Activated T-cell treated with anti-CD3 and anti-CD28 coated beads, Interleukin-2, amount 50 U/mL, for 24 hours (primary cell): Measurements from ENCODE around the gene SHBG.
"Not testable (repeated sequence)": the region's sequence is repeated elsewhere in the genome, so short reads cannot be mapped to it uniquely, and the experiment has no call there.

Experiments used
- DNase-seq: peaks from one replicate; pipeline ENCODE4 v3.0.0-alpha.2; 2020
- H3K27ac Mint-ChIP-seq: 2 replicates; pipeline ENCODE4 v1.8.0; 2020; ENCODE audit warnings: mild to moderate bottlenecking, mixed read lengths
- H3K27me3 Mint-ChIP-seq: 2 replicates; pipeline ENCODE4 v1.8.0; 2020; ENCODE audit warnings: mixed read lengths
- H3K36me3 Mint-ChIP-seq: 2 replicates; pipeline ENCODE4 v1.8.0; 2020; ENCODE audit warnings: low read depth, mixed read lengths
- H3K4me1 Mint-ChIP-seq: 2 replicates; pipeline ENCODE4 v1.8.0; 2020; ENCODE audit warnings: low read depth, mixed read lengths
- H3K4me3 Mint-ChIP-seq: 2 replicates; pipeline ENCODE4 v1.8.0; 2020; ENCODE audit warnings: mild to moderate bottlenecking, moderate library complexity, mixed read lengths
- H3K9me3 Mint-ChIP-seq: 2 replicates; pipeline ENCODE4 v1.8.0; 2020; ENCODE audit warnings: mixed read lengths

SHBG gene

DNA sequence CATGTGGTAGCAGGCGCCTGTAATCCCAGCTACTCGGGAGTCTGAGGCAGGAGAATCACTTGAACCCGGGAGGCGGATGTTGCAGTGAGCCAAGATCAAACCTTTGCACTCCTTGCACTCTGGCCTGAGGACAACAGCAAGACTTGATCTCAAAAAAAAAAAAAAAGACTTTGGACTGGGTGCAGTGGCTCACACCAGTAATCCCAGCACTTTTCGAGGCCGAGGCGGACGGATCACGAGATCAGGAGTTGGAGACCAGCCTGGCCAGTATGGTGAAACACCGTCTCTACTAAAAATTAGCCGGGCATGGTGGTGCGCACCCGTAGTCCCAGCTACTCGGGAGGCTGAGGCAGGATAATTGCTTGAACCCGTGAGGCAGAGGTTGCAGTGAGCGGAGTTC, 4.2 kb upstream of the SHBG start:
- H3K4me1 Mint-ChIP-seq = peaks cover 13% of the 10 kb centered on the region
- not testable (repeated sequence) for H3K27me3 Mint-ChIP-seq, H3K36me3 Mint-ChIP-seq, H3K9me3 Mint-ChIP-seq, H3K4me3 Mint-ChIP-seq, DNase-seq, H3K27ac Mint-ChIP-seq

DNA sequence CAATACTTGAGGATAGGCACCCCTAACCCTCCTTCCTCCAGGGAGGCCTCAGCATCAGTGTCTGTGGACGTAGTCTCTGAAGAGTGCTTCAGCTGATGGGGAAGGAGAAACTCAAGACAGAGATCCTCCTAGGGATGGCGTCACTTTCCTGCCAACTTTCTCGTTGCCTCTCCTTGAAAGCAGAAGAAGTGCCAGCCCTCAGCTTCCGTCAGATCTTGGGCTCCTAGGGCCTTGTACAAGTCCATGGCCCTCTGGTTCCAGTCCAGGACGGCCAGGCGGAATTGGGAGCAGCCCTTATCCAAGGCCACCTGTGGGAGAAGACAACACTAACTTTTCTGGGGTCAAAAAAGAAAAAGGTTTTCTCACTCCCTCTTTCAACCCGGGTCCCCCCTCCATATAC, 3.6 kb upstream of the SHBG start:
- Mint-ChIP-seq H3K9me3 (no peaks in the 10 kb centered on the region), H3K36me3 (peaks cover 3% of the 10 kb centered on the region), H3K27ac (no peak overlapping the region), H3K4me3 (peak overlapping the region; percentile 85), H3K27me3 (no peaks in the 10 kb centered on the region), H3K4me1 (peaks cover 13% of the 10 kb centered on the region)
- no peak for DNase-seq

DNA sequence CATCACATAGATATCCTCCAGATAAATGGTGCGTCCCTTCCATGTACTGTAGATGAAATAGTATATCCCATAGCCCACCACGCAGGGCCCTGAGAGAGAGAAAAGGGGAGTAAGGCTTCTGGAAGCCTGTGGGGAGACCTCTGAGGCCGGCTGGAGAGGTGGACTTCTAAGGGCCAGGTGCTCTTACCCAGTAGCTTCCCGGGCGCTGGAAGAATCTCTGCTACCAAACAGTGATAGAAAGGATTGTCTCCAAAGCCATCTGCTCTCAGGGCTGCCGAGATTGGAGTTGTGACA, 3.0 kb upstream of the SHBG start:
- Mint-ChIP-seq H3K9me3 (no peaks in the 10 kb centered on the region), H3K36me3 (peaks cover 3% of the 10 kb centered on the region), H3K4me3 (peak overlapping the region; percentile 85), H3K27ac (peak overlapping the region; percentile 83), H3K4me1 (peaks cover 13% of the 10 kb centered on the region), H3K27me3 (no peaks in the 10 kb centered on the region)
- no peak for DNase-seq

DNA sequence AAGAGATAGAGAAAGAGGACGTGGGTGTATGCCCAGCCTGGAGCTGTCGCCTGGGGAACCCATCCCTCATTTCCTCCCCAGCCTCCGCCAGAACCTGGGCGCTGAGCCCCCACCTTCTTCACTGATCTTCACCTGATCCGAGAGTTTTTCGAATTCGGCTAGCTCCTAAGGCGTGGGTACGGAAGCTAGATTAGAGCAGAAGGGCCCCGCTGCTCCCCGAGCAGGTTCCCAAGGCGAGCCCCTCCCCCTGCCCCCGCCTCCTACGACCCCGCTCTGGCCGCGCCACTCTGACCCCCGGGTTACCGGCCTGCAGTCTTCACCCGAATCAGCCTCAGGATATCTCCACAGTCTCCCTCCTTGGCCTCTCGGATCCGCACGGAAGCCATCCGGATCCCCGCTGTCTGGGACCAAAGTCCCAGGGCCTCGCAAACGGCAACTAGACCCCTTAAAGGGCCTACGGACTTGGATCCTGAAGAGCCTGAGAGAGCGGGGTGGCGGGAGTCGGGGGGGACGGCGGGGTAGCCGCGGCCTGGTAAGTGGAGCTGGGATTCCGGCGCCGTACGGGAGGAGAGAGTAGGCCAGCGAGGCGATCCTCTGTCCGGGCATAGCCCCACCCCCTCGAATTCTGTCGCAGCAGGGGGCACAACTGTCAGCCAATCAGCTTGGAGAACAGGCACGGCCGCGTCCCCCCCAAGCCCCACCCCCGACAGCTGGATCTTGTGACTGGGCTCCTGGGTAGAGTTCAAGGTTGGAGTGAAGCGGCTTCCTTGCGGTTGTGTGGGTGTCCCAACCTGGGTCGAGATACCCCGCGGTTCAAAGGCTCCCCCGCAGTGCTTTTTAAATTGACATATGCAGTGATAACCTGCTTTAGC, 2.4 kb upstream of the SHBG start, which contains the start of gene SAT2:
SAT2 (minus strand) TSS at position 572 of the 872 bp plus-strand sequence; CDS start at position 386, 186 bp downstream.
- Mint-ChIP-seq H3K9me3 (no peaks in the 10 kb centered on the region), H3K4me3 (peak within 1 kb of the TSS; percentile 85), H3K27me3 (no peaks in the 10 kb centered on the region), H3K27ac (peak within 1 kb of the TSS; percentile 83), H3K36me3 (peaks cover 3% of the 10 kb centered on the region), H3K4me1 (peaks cover 13% of the 10 kb centered on the region)
- DNase-seq = peak; percentile 85

DNA sequence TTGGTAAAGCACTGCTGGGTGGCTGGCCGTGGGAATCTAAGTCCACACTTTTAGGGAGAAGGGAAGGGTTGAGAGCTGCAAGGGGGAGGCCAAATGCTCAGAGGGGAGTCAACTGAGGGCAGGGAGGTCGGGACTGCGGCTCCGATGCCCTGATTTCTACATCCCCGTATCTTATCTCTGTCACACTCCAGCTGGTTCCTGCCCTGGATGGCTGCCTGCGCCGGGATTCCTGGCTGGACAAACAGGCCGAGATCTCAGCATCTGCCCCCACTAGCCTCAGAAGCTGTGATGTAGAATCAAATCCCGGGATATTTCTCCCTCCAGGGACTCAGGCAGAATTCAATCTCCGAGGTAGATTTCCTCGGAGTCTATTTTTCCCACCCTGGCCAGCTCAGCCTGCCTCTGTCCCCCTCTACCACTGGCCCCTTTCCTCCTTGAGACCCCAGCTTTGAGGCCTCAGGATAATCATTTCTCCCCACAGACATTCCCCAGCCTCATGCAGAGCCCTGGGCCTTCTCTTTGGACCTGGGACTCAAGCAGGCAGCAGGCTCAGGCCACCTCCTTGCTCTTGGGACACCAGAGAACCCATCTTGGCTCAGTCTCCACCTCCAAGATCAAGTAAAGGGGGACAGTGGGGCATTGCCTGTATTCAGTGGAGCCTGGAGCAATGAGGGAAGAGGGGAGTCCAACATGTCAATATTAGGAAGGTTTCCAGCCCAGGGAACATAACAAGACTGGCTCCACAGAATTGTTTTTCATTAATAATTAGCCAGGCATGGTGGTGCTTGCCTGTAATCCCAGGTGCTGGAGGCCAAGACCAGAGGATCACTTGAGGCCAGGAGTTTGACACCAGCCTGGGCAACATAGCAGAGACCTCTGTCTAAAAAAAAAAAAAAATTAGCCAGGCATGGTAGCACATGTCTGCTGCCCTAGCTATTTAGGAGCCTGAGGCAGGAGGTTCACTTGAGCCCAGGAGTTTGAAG, 1.8 kb downstream of the SHBG start:
- no peak overlapping the region for H3K4me3 Mint-ChIP-seq
- no peaks in the 10 kb centered on the region for H3K27me3 Mint-ChIP-seq
- H3K36me3 Mint-ChIP-seq = peaks cover 3% of the 10 kb centered on the region
- no peak for DNase-seq
- H3K27ac Mint-ChIP-seq = no peak overlapping the region
- H3K9me3 Mint-ChIP-seq = no peaks in the 10 kb centered on the region
- peaks cover 9% of the 10 kb centered on the region for H3K4me1 Mint-ChIP-seq

DNA sequence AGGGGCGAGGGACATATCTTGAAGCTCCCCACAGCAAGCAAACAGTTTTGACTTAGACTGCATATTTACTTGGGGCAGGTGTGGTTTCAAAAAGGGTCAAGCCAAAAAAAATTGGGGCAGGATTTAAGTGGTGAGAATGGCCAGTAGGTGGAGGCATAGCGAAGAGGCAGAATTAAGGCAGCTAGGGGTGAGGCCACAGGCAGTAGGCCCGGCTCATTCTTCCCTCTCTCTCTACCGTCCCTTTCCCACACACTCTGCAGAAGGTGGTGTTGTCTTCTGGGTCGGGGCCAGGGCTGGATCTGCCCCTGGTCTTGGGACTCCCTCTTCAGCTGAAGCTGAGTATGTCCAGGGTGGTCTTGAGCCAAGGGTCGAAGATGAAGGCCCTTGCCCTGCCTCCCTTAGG, 2.6 kb downstream of the SHBG start:
- Mint-ChIP-seq H3K36me3 (peaks cover 1% of the 10 kb centered on the region), H3K27me3 (no peaks in the 10 kb centered on the region), H3K9me3 (no peaks in the 10 kb centered on the region), H3K4me1 (peaks cover 4% of the 10 kb centered on the region), H3K27ac (no peak overlapping the region), H3K4me3 (no peak overlapping the region)
- no peak for DNase-seq

DNA sequence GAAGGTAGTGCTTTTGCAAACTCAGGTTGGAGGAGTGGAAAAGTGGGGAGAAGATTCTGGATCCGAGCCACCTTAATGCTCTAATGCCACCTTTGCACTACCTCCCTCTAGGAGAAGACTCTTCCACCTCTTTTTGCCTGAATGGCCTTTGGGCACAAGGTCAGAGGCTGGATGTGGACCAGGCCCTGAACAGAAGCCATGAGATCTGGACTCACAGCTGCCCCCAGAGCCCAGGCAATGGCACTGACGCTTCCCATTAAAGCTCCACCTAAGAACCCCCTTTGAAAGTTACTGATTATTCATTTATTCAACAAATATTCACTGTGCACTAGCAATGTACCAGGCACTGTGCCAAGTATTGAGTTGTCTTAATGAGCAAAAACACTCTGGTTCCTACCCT, 3.2 kb downstream of the SHBG start:
- H3K9me3 Mint-ChIP-seq = no peaks in the 10 kb centered on the region
- DNase-seq = no peak
- no peak overlapping the region for H3K4me3 Mint-ChIP-seq
- no peaks in the 10 kb centered on the region for H3K36me3 Mint-ChIP-seq
- no peak overlapping the region for H3K27ac Mint-ChIP-seq
- no peaks in the 10 kb centered on the region for H3K27me3 Mint-ChIP-seq
- peaks cover 2% of the 10 kb centered on the region for H3K4me1 Mint-ChIP-seq

DNA sequence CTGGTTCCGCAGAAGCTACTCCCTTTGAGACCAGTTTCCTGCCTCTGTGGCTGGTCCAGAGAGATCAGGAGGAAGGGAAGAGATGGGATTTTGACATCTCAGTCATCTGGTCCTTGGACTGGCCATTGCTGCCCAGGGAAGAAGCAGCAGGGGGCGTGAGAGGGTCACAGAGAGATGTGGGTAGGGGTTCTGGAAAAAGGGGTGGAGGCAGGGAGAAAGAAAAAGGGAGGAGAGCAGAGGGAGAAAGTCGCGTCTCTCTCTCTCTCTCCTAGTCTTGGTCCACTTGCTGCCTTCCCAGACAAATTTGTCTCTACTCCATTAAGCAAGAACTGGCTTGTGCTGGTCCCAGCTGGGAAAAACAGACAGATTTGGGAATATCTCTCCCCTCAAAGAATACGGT, 4.4 kb downstream of the SHBG start:
- Mint-ChIP-seq H3K4me3 (no peak overlapping the region), H3K27me3 (no peaks in the 10 kb centered on the region), H3K36me3 (no peaks in the 10 kb centered on the region), H3K27ac (no peak overlapping the region), H3K9me3 (no peaks in the 10 kb centered on the region), H3K4me1 (no peaks in the 10 kb centered on the region)
- no peak for DNase-seq

DNA sequence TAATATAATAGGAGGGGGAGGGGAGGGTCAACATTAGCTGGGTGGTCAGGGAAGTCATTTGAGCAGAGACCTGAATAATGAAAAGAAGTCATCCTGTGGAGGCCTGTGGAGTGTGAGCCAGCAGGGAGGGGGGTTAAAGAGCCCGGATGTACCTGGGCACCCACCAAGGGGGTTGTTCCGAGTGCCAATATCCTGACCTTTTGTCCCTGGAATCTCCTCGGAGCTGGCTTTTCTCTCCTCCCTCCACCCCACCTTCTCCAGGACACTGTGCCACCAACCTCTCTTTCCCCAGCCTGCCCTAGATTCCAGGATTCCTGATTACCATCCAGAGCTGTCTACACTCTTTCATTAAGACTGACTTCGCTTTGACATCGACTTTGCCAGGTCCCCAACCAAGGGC, 6.2 kb downstream of the SHBG start:
- no peak for DNase-seq
- H3K4me3 Mint-ChIP-seq = no peak overlapping the region
- no peaks in the 10 kb centered on the region for H3K36me3 Mint-ChIP-seq
- no peaks in the 10 kb centered on the region for H3K27me3 Mint-ChIP-seq
- no peak overlapping the region for H3K27ac Mint-ChIP-seq
- no peaks in the 10 kb centered on the region for H3K4me1 Mint-ChIP-seq
- no peaks in the 10 kb centered on the region for H3K9me3 Mint-ChIP-seq

DNA sequence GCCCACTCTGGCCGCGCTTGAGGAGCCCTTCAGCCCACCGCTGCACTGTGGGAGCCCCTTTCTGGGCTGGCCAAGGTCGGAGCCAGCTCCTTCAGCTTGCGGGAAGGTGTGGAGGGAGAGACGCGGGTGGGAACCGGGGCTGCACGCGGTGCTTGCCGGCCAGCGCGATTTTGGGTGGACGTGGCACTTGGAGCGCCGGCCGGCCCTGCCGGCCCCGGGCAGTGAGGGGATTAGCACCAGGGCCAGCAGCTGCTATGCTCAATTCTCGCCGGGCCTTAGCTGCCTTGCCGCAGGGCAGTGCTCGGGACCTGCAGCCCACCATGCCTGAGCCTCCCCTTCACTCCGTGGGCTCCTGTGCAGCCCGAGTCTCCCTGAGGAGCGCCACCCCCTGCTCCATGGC, 10.8 kb downstream of the SHBG start:
- peaks cover 8% of the 10 kb centered on the region for H3K4me1 Mint-ChIP-seq
- H3K27ac Mint-ChIP-seq = no peak overlapping the region
- no peak overlapping the region for H3K4me3 Mint-ChIP-seq
- H3K9me3 Mint-ChIP-seq = no peaks in the 10 kb centered on the region
- no peak for DNase-seq
- H3K27me3 Mint-ChIP-seq = no peaks in the 10 kb centered on the region
- no peaks in the 10 kb centered on the region for H3K36me3 Mint-ChIP-seq

DNA sequence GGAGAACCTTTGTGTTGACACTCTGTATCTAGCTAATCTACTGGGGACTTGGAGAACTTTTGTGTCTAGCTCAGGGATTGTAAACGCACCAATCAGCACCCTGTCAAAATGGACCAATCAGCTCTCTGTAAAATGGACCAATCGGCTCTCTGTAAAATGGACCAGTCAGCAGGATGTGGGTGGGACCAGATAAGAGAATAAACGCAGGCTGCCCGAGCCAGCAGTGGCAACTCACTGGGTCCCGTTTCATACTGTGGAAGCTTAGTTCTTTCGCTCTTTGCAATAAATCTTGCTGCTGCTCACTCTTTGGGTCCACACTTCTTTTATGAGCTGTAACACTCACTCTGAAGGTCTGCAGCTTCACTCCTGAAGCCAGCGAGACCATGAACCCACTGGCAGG, 11.7 kb downstream of the SHBG start:
- not testable (repeated sequence) for H3K36me3 Mint-ChIP-seq, H3K27ac Mint-ChIP-seq, H3K27me3 Mint-ChIP-seq, H3K4me1 Mint-ChIP-seq, DNase-seq, H3K9me3 Mint-ChIP-seq
- peak overlapping the region; percentile 58 for H3K4me3 Mint-ChIP-seq

DNA sequence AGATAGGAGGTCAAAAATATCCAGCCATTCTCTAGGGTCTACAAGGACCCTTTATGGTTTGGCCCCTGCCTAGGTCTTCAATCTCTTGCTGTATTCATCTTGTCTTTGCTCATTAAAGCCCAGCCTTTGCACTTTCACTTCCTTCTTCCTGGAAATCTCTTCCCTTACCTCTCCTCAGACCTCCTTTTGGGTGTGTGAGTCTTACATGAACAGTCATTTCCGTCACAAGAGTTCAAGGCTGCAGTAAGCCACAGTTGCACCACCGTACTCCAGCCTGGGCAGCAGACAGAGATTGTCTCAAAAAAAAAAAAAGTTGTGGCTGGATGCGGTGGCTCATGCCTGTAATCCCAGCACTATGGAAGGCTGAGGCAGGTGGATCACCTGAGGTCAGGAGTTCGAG, 14.8 kb downstream of the SHBG start:
- Mint-ChIP-seq H3K4me1 (peaks cover 9% of the 10 kb centered on the region), H3K9me3 (no peaks in the 10 kb centered on the region), H3K4me3 (no peak overlapping the region), H3K36me3 (no peaks in the 10 kb centered on the region), H3K27ac (no peak overlapping the region), H3K27me3 (peaks cover 14% of the 10 kb centered on the region)
- DNase-seq = no peak

DNA sequence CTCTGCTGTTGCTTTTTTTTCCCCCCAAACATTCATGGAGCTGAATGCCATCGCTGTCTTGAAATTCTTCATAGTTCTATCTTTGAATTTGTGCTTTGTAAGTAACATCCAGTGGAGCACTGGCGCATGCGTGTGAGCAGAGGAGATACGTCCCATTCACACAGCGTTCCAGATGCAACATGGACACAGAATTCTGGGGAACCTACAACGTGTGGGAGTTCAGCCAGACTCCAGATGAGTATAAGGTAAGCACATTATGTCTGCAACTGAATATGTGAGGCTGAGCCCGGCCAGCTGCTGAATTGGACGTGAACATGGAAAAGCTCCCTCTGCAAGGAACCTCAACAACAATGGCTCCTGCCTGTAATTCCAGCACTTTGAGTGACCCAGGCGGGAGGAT, 16.5 kb downstream of the SHBG start:
- no peak for DNase-seq
- Mint-ChIP-seq H3K27ac (no peak overlapping the region), H3K9me3 (no peaks in the 10 kb centered on the region), H3K36me3 (no peaks in the 10 kb centered on the region), H3K4me3 (no peak overlapping the region), H3K27me3 (peaks cover 29% of the 10 kb centered on the region), H3K4me1 (peaks cover 22% of the 10 kb centered on the region)

DNA sequence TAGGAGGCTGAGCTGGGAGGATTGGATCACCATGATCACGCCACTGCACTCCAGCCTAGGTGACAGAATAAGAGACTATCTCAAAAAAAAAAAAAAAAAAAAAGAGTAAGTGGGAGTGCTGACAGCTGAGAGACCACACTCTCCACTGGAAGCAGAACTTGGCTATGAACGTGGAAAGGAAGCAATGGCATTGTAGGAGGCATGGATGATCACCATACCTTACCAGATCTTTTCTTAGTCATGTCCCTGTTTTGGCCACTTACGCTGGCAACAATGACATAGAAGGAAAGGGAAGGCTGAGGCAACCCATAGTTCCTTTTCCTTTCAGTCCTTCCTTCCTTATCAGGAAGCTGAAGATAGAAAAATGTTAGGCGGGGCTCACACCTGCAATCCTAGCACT, 17.1 kb downstream of the SHBG start:
- H3K36me3 Mint-ChIP-seq = no peaks in the 10 kb centered on the region
- no peaks in the 10 kb centered on the region for H3K9me3 Mint-ChIP-seq
- DNase-seq = no peak
- no peak overlapping the region for H3K4me3 Mint-ChIP-seq
- peaks cover 21% of the 10 kb centered on the region for H3K4me1 Mint-ChIP-seq
- H3K27me3 Mint-ChIP-seq = peaks cover 32% of the 10 kb centered on the region
- no peak overlapping the region for H3K27ac Mint-ChIP-seq
